OCI-LY1 (cell line): Measurements from ENCODE around the gene FGFR1OP2.

Experiments used
- CTCF ChIP-seq: fragments of 200-600 bp; sonication (generic), shearing (Covaris generic); IDR thresholded peaks from 2 replicates; pipeline ENCODE4 v1.5.1; 2017; ENCODE audit warnings: mild to moderate bottlenecking, antibody characterized with exemption, low read length, moderate library complexity, mixed read lengths
- EZH2 ChIP-seq: fragments of 200-600 bp; sonication (generic), shearing (Covaris generic); IDR thresholded peaks from 2 replicates; pipeline ENCODE4 v1.8.0; 2017; ENCODE audit warnings: borderline replicate concordance, mixed run types, mild to moderate bottlenecking, antibody characterized with exemption, low read length, moderate library complexity, mixed read lengths

- TF ChIP-seq CTCF (no peak), EZH2 (no peak)
Observed at GRCh38 chr12:26919216-26919555, 19.1 kb upstream of the FGFR1OP2 start.
